CD4-positive, alpha-beta T cell treated with Interleukin-1 beta for 1 hour (primary cell): ENCODE data around the gene WIPF2.

Experiments
- DNase-seq, 2 donors: peaks; one replicate each; pipeline ENCODE4 v3.0.0-alpha.2; 2020 to 2022

The WIPF2 gene

GRCh38 chr17:40253565-40253964, 34.5 kb downstream of the WIPF2 start:
- DNase-seq, result no peak

GRCh38 chr17:40259505-40259904, 40.4 kb downstream of the WIPF2 start:
- DNase-seq, result no peak

GRCh38 chr17:40260528-40260927, 41.4 kb downstream of the WIPF2 start:
- DNase-seq, result no peak

- DNase-seq, result no peak
Observed at GRCh38 chr17:40264458-40265185, 45.5 kb downstream of the WIPF2 start.

- DNase-seq, result no peak
Observed at GRCh38 chr17:40265337-40265736, 46.2 kb downstream of the WIPF2 start.

- DNase-seq, result no peak
Observed at GRCh38 chr17:40266882-40267281, 47.8 kb downstream of the WIPF2 start.

GRCh38 chr17:40268141-40268712, 49.1 kb downstream of the WIPF2 start:
- DNase-seq, result no peak

GRCh38 chr17:40278414-40278813, 59.3 kb downstream of the WIPF2 start:
- DNase-seq, result no peak

- DNase-seq, result no peak
Observed at GRCh38 chr17:40279402-40279801, 60.3 kb downstream of the WIPF2 start.

- no peak for DNase-seq
Observed at GRCh38 chr17:40281663-40282062, 62.6 kb downstream of the WIPF2 start.

GRCh38 chr17:40283662-40284061, 64.6 kb downstream of the WIPF2 start:
- peak in 1 of 2 donors; percentile 49 for DNase-seq

- DNase-seq, result no peak
Observed at GRCh38 chr17:40284085-40284713, 65.1 kb downstream of the WIPF2 start.

- DNase-seq, result no peak
Observed at GRCh38 chr17:40286473-40286872, 67.4 kb downstream of the WIPF2 start.

GRCh38 chr17:40287159-40287493, 68.0 kb downstream of the WIPF2 start:
- no peak for DNase-seq

GRCh38 chr17:40287494-40288369, 68.6 kb downstream of the WIPF2 start, which contains the start of gene CDC6:
Gene CDC6, plus strand, starts transcription at chr17:40287879. Its CDS starts 1,542 bp downstream, at chr17:40289421.
- DNase-seq, result peak; percentile 99

- peak in 1 of 2 donors; percentile 54 for DNase-seq
Observed at GRCh38 chr17:40290629-40291280, 71.7 kb downstream of the WIPF2 start.

- DNase-seq, result no peak
Observed at GRCh38 chr17:40291281-40291664, 72.2 kb downstream of the WIPF2 start.

GRCh38 chr17:40293363-40293762, 74.3 kb downstream of the WIPF2 start:
- no peak for DNase-seq

GRCh38 chr17:40295488-40296436, 76.7 kb downstream of the WIPF2 start:
- DNase-seq, result no peak

- DNase-seq, result no peak
Observed at GRCh38 chr17:40297511-40297910, 78.4 kb downstream of the WIPF2 start.

GRCh38 chr17:40298726-40299125, 79.6 kb downstream of the WIPF2 start:
- DNase-seq, result no peak
